Measurements from ENCODE around the gene IFI35. TPM values are rescaled to one million over a fixed set of nuclear protein-coding genes. Genes with fewer than 3 reads are reported as not detected.

Gene IFI35
- total and polyA plus RNA-seq, 9 of the 15 experiments (the other 6 are each of a cell fraction or from before 2014, with no cell fraction given): 4.4 to 13.1 (median 10.2) TPM

- TF ChIP-seq, protein P1, sequence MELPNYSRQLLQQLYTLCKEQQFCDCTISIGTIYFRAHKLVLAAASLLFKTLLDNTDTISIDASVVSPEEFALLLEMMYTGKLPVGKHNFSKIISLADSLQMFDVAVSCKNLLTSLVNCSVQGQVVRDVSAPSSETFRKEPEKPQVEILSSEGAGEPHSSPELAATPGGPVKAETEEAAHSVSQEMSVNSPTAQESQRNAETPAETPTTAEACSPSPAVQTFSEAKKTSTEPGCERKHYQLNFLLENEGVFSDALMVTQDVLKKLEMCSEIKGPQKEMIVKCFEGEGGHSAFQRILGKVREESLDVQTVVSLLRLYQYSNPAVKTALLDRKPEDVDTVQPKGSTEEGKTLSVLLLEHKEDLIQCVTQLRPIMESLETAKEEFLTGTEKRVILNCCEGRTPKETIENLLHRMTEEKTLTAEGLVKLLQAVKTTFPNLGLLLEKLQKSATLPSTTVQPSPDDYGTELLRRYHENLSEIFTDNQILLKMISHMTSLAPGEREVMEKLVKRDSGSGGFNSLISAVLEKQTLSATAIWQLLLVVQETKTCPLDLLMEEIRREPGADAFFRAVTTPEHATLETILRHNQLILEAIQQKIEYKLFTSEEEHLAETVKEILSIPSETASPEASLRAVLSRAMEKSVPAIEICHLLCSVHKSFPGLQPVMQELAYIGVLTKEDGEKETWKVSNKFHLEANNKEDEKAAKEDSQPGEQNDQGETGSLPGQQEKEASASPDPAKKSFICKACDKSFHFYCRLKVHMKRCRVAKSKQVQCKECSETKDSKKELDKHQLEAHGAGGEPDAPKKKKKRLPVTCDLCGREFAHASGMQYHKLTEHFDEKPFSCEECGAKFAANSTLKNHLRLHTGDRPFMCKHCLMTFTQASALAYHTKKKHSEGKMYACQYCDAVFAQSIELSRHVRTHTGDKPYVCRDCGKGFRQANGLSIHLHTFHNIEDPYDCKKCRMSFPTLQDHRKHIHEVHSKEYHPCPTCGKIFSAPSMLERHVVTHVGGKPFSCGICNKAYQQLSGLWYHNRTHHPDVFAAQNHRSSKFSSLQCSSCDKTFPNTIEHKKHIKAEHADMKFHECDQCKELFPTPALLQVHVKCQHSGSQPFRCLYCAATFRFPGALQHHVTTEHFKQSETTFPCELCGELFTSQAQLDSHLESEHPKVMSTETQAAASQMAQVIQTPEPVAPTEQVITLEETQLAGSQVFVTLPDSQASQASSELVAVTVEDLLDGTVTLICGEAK (IDR thresholded peaks at IDR 0.05): 0 out of 2 replicates have a peak, but pooled peaks have one; percentile 47
- TF ChIP-seq, protein P1 (CRISPR knock-in tag; IDR thresholded peaks at IDR 0.05): no peak
- TF ChIP-seq, protein P2, sequence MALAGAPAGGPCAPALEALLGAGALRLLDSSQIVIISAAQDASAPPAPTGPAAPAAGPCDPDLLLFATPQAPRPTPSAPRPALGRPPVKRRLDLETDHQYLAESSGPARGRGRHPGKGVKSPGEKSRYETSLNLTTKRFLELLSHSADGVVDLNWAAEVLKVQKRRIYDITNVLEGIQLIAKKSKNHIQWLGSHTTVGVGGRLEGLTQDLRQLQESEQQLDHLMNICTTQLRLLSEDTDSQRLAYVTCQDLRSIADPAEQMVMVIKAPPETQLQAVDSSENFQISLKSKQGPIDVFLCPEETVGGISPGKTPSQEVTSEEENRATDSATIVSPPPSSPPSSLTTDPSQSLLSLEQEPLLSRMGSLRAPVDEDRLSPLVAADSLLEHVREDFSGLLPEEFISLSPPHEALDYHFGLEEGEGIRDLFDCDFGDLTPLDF (CRISPR knock-in tag; IDR thresholded peaks at IDR 0.05): peak; percentile 80; the same call in 1 of the 2 replicates
- TF ChIP-seq CBFB (CRISPR knock-in tag; IDR thresholded peaks at IDR 0.05) (no peak), ZNF282 (CRISPR knock-in tag; IDR thresholded peaks at IDR 0.05) (no peak; the same call in 1 of the 2 replicates), SP1 (CRISPR knock-in tag; IDR thresholded peaks at IDR 0.05) (0 out of 2 replicates have a peak, but pooled peaks have one; percentile 42), HNRNPUL1 (IDR thresholded peaks at IDR 0.05; ENCODE audit: low read length) (no peak), PRPF4 (IDR thresholded peaks at IDR 0.05; ENCODE audit: insufficient read depth, low read depth, low read length, poor library complexity, severe bottlenecking) (no peak), SIN3A (IDR thresholded peaks at IDR 0.05; ENCODE audit: borderline replicate concordance in 2 of 2, control insufficient read depth in 1 of 2, low read depth in 2 of 2, low read length in 2 of 2) (peak; percentile 71 to 89; a peak in 3 of 4 replicates), SRSF1 (IDR thresholded peaks at IDR 0.05; ENCODE audit: low read depth, low read length) (no peak), IFI16 (CRISPR knock-in tag; IDR thresholded peaks at IDR 0.05) (no peak), PKNOX1 (IDR thresholded peaks at IDR 0.05) (peak; percentile 57), HDAC1 (IDR thresholded peaks at IDR 0.05) (peak in 1 of 2 experiments; percentile 92; a peak in 2 of 4 replicates), NR3C1 (CRISPR knock-in tag; IDR thresholded peaks at IDR 0.05) (no peak), RBFOX2 (IDR thresholded peaks at IDR 0.05; ENCODE audit: low read depth, low read length) (peak; percentile 76), ZNF699 (CRISPR knock-in tag; IDR thresholded peaks at IDR 0.05; ENCODE audit: insufficient replicate concordance) (no peak)
These were observed 15.3 kb downstream of the IFI35 start, which contains the start of gene VAT1 (continued) for GRCh38 chr17:43021741-43022512.
